ENCODE measurements around the gene TRIO. TPM values are rescaled to one million over a fixed set of nuclear protein-coding genes. Genes with fewer than 3 reads are reported as not detected.

Gene TRIO
- total RNA-seq, 1 experiment from 2014 or later = 88.8 TPM

GRCh38 chr5:14265570-14265969 is 122.4 kb downstream of the TRIO start (continued):
- TF ChIP-seq AFF4 (CRISPR knock-in tag; IDR thresholded peaks at IDR 0.05; ENCODE audit: borderline replicate concordance) (no peak), KAT7 (CRISPR knock-in tag; IDR thresholded peaks at IDR 0.05; ENCODE audit: borderline replicate concordance) (no peak)
- TF ChIP-seq, protein P1, sequence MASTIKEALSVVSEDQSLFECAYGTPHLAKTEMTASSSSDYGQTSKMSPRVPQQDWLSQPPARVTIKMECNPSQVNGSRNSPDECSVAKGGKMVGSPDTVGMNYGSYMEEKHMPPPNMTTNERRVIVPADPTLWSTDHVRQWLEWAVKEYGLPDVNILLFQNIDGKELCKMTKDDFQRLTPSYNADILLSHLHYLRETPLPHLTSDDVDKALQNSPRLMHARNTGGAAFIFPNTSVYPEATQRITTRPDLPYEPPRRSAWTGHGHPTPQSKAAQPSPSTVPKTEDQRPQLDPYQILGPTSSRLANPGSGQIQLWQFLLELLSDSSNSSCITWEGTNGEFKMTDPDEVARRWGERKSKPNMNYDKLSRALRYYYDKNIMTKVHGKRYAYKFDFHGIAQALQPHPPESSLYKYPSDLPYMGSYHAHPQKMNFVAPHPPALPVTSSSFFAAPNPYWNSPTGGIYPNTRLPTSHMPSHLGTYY (CRISPR knock-in tag; IDR thresholded peaks at IDR 0.05) = no peak

DNA sequence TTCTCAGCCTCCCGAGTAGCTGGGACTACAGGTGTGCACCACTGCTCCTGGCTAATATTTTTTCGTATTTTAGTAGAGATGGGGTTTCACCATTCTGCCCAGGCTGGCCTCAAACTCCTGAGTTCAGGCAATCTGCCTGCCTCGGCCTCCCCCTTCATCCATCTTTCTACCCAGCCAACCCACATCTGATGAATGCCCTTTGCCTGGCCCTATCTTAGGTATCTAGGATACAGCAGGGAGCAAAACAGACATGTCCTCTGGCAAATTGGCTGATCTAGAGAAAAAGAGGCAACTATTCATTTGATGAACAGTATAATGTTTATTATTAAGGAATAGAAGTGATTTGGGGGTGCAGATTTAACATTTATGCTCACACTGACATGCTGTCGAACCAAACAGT is 123.0 kb downstream of the TRIO start:
- DNase-seq (ENCODE audit: low spot score) (no peak), ATAC-seq (no peak)
- no peaks in the 10 kb centered on the region for H3K36me3 Mint-ChIP-seq
- H3K4me3 Mint-ChIP-seq = no peak overlapping the region
- TF ChIP-seq GTF2I (CRISPR knock-in tag; conservative IDR thresholded peaks at IDR 0.05) = no peak
- TF ChIP-seq, protein P2, sequence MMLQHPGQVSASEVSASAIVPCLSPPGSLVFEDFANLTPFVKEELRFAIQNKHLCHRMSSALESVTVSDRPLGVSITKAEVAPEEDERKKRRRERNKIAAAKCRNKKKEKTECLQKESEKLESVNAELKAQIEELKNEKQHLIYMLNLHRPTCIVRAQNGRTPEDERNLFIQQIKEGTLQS (CRISPR knock-in tag; conservative IDR thresholded peaks at IDR 0.05) = no peak
- no peak for TF ChIP-seq MLX (CRISPR knock-in tag; IDR thresholded peaks at IDR 0.05)
- TF ChIP-seq ATF2 (CRISPR knock-in tag; IDR thresholded peaks at IDR 0.05; ENCODE audit: borderline replicate concordance, low read depth) = no peak
- TF ChIP-seq ZNF263 (CRISPR knock-in tag; IDR thresholded peaks at IDR 0.05; ENCODE audit: low read depth) = no peak
- no peak for TF ChIP-seq ZBTB21 (CRISPR knock-in tag; IDR thresholded peaks at IDR 0.05; ENCODE audit: borderline replicate concordance)
- no peak for TF ChIP-seq SMAD3 (CRISPR knock-in tag; IDR thresholded peaks at IDR 0.05; ENCODE audit: borderline replicate concordance)
- TF ChIP-seq USF1 (CRISPR knock-in tag; IDR thresholded peaks at IDR 0.05) = no peak
- no peaks in the 10 kb centered on the region for H3K9me3 Mint-ChIP-seq
- POLR2A ChIA-PET = no interaction called here
- no peak overlapping the region for H3K27ac Mint-ChIP-seq
- H3K4me1 Mint-ChIP-seq = peaks cover 81% of the 10 kb centered on the region
- no peaks in the 10 kb centered on the region for H3K27me3 Mint-ChIP-seq (ENCODE audit: low read depth)
- CTCF ChIA-PET = no interaction called here

GRCh38 chr5:14266686-14267085 is 123.5 kb downstream of the TRIO start:
- ChIA-PET CTCF (no interaction called here), POLR2A (no interaction called here)
- Mint-ChIP-seq H3K9me3 (no peaks in the 10 kb centered on the region), H3K27ac (no peak overlapping the region), H3K27me3 (ENCODE audit: low read depth) (no peaks in the 10 kb centered on the region), H3K4me1 (peaks cover 77% of the 10 kb centered on the region), H3K36me3 (no peaks in the 10 kb centered on the region), H3K4me3 (no peak overlapping the region)
- DNase-seq (ENCODE audit: low spot score) (no peak), ATAC-seq (no peak)
- TF ChIP-seq FOXK1 (CRISPR knock-in tag; IDR thresholded peaks at IDR 0.05) (no peak), E2F5 (CRISPR knock-in tag; IDR thresholded peaks at IDR 0.05) (no peak), MYBL2 (CRISPR knock-in tag; IDR thresholded peaks at IDR 0.05) (no peak), CTCF (IDR thresholded peaks at IDR 0.05) (no peak), ZNF263 (CRISPR knock-in tag; IDR thresholded peaks at IDR 0.05; ENCODE audit: low read depth) (no peak), ZNF396 (CRISPR knock-in tag; IDR thresholded peaks at IDR 0.05; ENCODE audit: borderline replicate concordance) (no peak), ZNF281 (CRISPR knock-in tag; IDR thresholded peaks at IDR 0.05) (no peak)
